Measurements from ENCODE around the gene VSX1. TPM values are rescaled to one million over a fixed set of nuclear protein-coding genes. Genes with fewer than 3 reads are reported as not detected.

Gene VSX1
- total and polyA plus RNA-seq, 9 of the 15 experiments (the other 6 are each of a cell fraction or from before 2014, with no cell fraction given) = not detected

GRCh38 chr20:25067102-25067987 is 14.6 kb downstream of the VSX1 start (continued):
- TF ChIP-seq ZBTB43 (CRISPR knock-in tag; IDR thresholded peaks at IDR 0.05) (no peak), PCBP1 (IDR thresholded peaks at IDR 0.05; ENCODE audit: low read depth, low read length, poor library complexity, severe bottlenecking) (no peak), IRF2 (CRISPR knock-in tag; IDR thresholded peaks at IDR 0.05) (no peak)

- intact Hi-C loops (cut with micrococcal nuclease) = no loop called here
- no peak for TF ChIP-seq NFYB (IDR thresholded peaks at IDR 0.05; ENCODE audit: extremely low read depth, insufficient read length)
- no peak for TF ChIP-seq ZNF133 (CRISPR knock-in tag; IDR thresholded peaks at IDR 0.05)
- no peak for TF ChIP-seq ZNF184 (CRISPR knock-in tag; IDR thresholded peaks at IDR 0.05)
- TF ChIP-seq ZBTB9 (CRISPR knock-in tag; IDR thresholded peaks at IDR 0.05) = no peak
- TF ChIP-seq ZNF589 (CRISPR knock-in tag; IDR thresholded peaks at IDR 0.05; ENCODE audit: low read depth) = no peak
- no peak for TF ChIP-seq HLTF (IDR thresholded peaks at IDR 0.05)
- TF ChIP-seq ZNF347 (CRISPR knock-in tag; IDR thresholded peaks at IDR 0.05; ENCODE audit: low read depth) = no peak
- no peak for TF ChIP-seq SAP30 (IDR thresholded peaks at IDR 0.05; ENCODE audit: borderline replicate concordance, insufficient read depth, low read depth, low read length, poor library complexity, severe bottlenecking)
- no peak for TF ChIP-seq ZNF444 (CRISPR knock-in tag; IDR thresholded peaks at IDR 0.05)
- no peak for TF ChIP-seq CREB3L1 (IDR thresholded peaks at IDR 0.05; ENCODE audit: borderline replicate concordance, low read depth)
- no peak for TF ChIP-seq BMI1 (IDR thresholded peaks at IDR 0.05; ENCODE audit: low read length)
- TF ChIP-seq NRF1 (conservative IDR thresholded peaks at IDR 0.05 in 1 of 2, IDR thresholded peaks at IDR 0.05 in 1 of 2) = no peak
These were observed 15.6 kb downstream of the VSX1 start for GRCh38 chr20:25066386-25066785.

More at GRCh38 chr20:25066386-25066785, 15.6 kb downstream of the VSX1 start:
- Histone ChIP-seq H3K9ac (ENCODE audit: insufficient read depth in 1 of 2, low read depth in 2 of 2, low read length in 2 of 2) (no peak overlapping the region), H3K4me3 (no peak overlapping the region), H4K20me1 (replicated peaks; ENCODE audit: control insufficient read depth, insufficient read depth, low read length) (no peaks in the 10 kb centered on the region), H3K9me3 (replicated peaks; ENCODE audit: control insufficient read depth, insufficient read depth, low read depth, low read length) (no peaks in the 10 kb centered on the region), H2AFZ (ENCODE audit: low read depth, low read length) (no peak overlapping the region), H3K36me3 (ENCODE audit: control insufficient read depth, insufficient read depth, low read length) (no peaks in the 10 kb centered on the region), H3K9me1 (ENCODE audit: control insufficient read depth, insufficient read depth, low read length) (no peaks in the 10 kb centered on the region), H3K79me2 (ENCODE audit: control insufficient read depth, insufficient read depth, low read length) (no peaks in the 10 kb centered on the region), H3K27ac (ENCODE audit: extremely low read depth, low read depth, low read length) (no peak overlapping the region), H3K27me3 (ENCODE audit: control insufficient read depth in 2 of 2, insufficient read depth in 2 of 2, low read length in 2 of 2) (peaks cover 0 to 24% of the 10 kb centered on the region in 2 experiments; a peak in 3 of 5 replicates), H3K4me2 (ENCODE audit: insufficient read depth, low read length) (no peak overlapping the region), H3K4me1 (replicated peaks in 1 of 2; ENCODE audit: control insufficient read depth in 2 of 2, insufficient read depth in 2 of 2, low read length in 2 of 2) (no peaks in the 10 kb centered on the region)
- POLR2A ChIA-PET = no interaction called here
- WGBS (ENCODE audit: insufficient coverage, low coverage, missing lambda C conversion rate) = 3% methylated on average over 5 of the region's 6 CpGs
- no TSS peak for BruUV-seq (replicated peaks)
- ATAC-seq (no peak), DNase-seq (ENCODE audit: extremely low read depth in 1 of 4, low spot score in 3 of 4) (no peak), FAIRE-seq (no peak)
- CTCF ChIA-PET (ENCODE audit: low intra/inter-chr PET ratio) = interaction anchor here (4.3 kb wide), 1 partner anchor 72 kb away, joined by 34 read pairs; the partner anchor contains the start of gene APMAP
- in situ Hi-C loops (cut with MboI) = no loop called here

All from K562 (cell line).